Measurements from ENCODE around the gene PNPLA1.

GRCh38 chr6:36317623-36318022, 47.8 kb downstream of the PNPLA1 start:
- no peak for TF ChIP-seq GATA3 (IDR thresholded peaks at IDR 0.05; ENCODE audit: low read depth, low read length)
- TF ChIP-seq GATA2 (IDR thresholded peaks at IDR 0.05; ENCODE audit: low read depth, low read length) = no peak

All from SH-SY5Y (cell line).